CD4-positive, alpha-beta memory T cell (primary cell): ENCODE measurements around the gene HGS. TPM values are rescaled to one million over a fixed set of nuclear protein-coding genes. Genes with fewer than 3 reads are reported as not detected.
"Not testable (repeated sequence)": the region's sequence is repeated elsewhere in the genome, so short reads cannot be mapped to it uniquely, and the experiment has no call there.

Experiments
- CTCF ChIA-PET: fragments of 350-600 bp; sonication (Branson Sonifier 250); formaldehyde crosslinking; loops from one replicate; lab custom pipeline; 2021; ENCODE audit warnings: inconsistent platforms; ENCODE audit not compliant: partially characterized antibody; lab: Charles Lee
- POLR2A ChIA-PET: fragments of 350-600 bp; sonication (Branson Sonifier 250); formaldehyde crosslinking; loops from one replicate; lab custom pipeline; 2021; ENCODE audit not compliant: partially characterized antibody; lab: Charles Lee
- DNase-seq, 5 donors: peaks; one replicate each; pipeline versions ENCODE4 v3.0.0 to v3.0.0-alpha.2; 2020 to 2022; ENCODE audit warnings: mixed read lengths in 1 of 5
- H3K27ac ChIP-seq: one replicate; pipeline ENCODE4 v1.7.0; 2013; ENCODE audit warnings: low read depth, low read length
- H3K27me3 ChIP-seq: 2 replicates; pipeline ENCODE4 v1.7.0; 2013; ENCODE audit warnings: mild to moderate bottlenecking, low read length, moderate library complexity; ENCODE audit not compliant: insufficient read depth
- H3K36me3 ChIP-seq: 2 replicates; pipeline ENCODE4 v1.7.0; 2013; ENCODE audit warnings: mild to moderate bottlenecking, low read length, moderate library complexity; ENCODE audit not compliant: insufficient read depth
- H3K4me1 ChIP-seq: 2 replicates; pipeline ENCODE4 v1.7.0; 2013; ENCODE audit warnings: mild to moderate bottlenecking, low read length, moderate library complexity; ENCODE audit not compliant: insufficient read depth
- H3K4me3 ChIP-seq, 2 donors: one replicate each; pipeline ENCODE4 v1.7.0; 2013; ENCODE audit warnings: low read length in 2 of 2, mild to moderate bottlenecking in 1 of 2
- H3K9me3 ChIP-seq, 2 donors: one replicate each; pipeline ENCODE4 v1.7.0; 2013; ENCODE audit warnings: low read length in 2 of 2, control low read depth in 1 of 2; ENCODE audit not compliant: control insufficient read depth in 1 of 2
- H3K27ac Mint-ChIP-seq, 7 donors: one replicate each; pipeline ENCODE4 v1.8.0; 2020 to 2021; ENCODE audit warnings: mixed read lengths in 7 of 7, mild to moderate bottlenecking in 6 of 7, inconsistent platforms in 3 of 7, moderate library complexity in 3 of 7
- H3K27me3 Mint-ChIP-seq, 2 donors: one replicate each; pipeline ENCODE4 v1.8.0; 2020 to 2021; ENCODE audit warnings: mixed read lengths in 2 of 2
- H3K36me3 Mint-ChIP-seq, 2 donors: one replicate each; pipeline ENCODE4 v1.8.0; 2020 to 2021; ENCODE audit warnings: mixed read lengths in 2 of 2, inconsistent platforms in 1 of 2, mild to moderate bottlenecking in 1 of 2
- H3K4me1 Mint-ChIP-seq, 4 donors: one replicate each; pipeline ENCODE4 v1.8.0; 2020 to 2021; ENCODE audit warnings: mixed read lengths in 4 of 4, mild to moderate bottlenecking in 1 of 4
- H3K4me3 Mint-ChIP-seq, 8 donors: one replicate each; pipeline ENCODE4 v1.8.0; 2020 to 2021; ENCODE audit warnings: mixed read lengths in 8 of 8, mild to moderate bottlenecking in 7 of 8, moderate library complexity in 6 of 8, inconsistent platforms in 3 of 8
- H3K9me3 Mint-ChIP-seq, 8 donors: one replicate each; pipeline ENCODE4 v1.8.0; 2020 to 2021; ENCODE audit warnings: mixed read lengths in 8 of 8, mild to moderate bottlenecking in 5 of 8, inconsistent platforms in 3 of 8, moderate library complexity in 1 of 8
- intact Hi-C: fragments of 100-400 bp; cut with micrococcal nuclease; formaldehyde crosslinking; loops from one replicate; pipeline ENCODE4 v1.15.1; 2023
- polyA plus RNA-seq, 2 donors: library from polyadenylated mRNA; unstranded; fragments of 300-500 nt; fragmentation: Illumina TruSeq; gene quantifications; one replicate each; pipeline ENCODE4 v1.2.3, GENCODE V29; 2021
- total RNA-seq, 2 experiments: library from RNA; stranded (reverse); gene quantifications; one replicate each; pipeline ENCODE4 v1.2.3, GENCODE V29; 2021

The HGS gene
- total and polyA plus RNA-seq, 4 experiments from 2014 or later = 18.9 to 206 (median 114) TPM

DNA sequence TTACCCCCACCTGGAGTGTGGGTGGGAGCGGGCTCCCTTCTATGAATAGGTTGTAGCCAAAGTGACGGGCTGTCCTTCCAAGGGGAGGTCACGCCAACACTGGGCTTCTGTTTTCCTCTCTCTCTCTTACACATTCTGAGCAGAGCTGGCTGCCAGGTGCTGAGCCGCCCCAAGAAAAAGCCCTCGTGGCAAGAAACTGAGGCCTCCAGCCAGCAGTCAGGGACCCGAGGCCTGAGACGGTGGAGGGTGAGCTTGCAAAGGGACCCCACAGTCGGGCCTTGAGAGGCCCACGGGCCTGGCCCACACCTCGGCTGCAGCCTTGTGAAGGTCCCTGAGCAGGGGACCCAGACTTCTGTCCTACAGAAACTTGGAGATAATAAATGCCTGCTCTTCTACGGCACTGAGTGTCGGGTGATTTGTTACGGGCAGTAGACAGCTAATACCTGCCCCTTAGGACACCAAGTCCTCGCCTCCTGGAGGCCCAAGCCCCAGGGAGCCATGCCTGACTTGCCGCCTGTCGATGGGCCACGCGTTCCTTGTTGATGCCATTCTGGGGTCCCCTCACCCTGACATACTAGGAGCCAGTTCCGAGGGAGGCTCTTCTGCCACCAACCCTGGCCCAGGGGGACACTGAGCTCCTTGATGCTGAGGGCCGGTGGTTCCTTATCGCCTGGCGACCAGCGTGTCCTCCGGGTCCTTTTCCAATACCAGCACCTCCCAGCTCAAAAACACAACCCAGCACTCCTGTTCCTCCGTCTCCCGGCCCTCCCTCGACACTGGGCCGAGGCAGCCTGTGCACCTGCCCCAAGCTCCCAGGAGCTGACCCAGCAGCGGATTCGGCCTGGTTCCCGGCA, 54.4 kb downstream of the HGS start:
- Histone ChIP-seq H3K4me1 (no peaks in the 10 kb centered on the region), H3K27me3 (no peaks in the 10 kb centered on the region), H3K9me3 (no peaks in the 10 kb centered on the region), H3K36me3 (no peaks in the 10 kb centered on the region), H3K4me3 (no peak overlapping the region), H3K27ac (no peak overlapping the region)
- Mint-ChIP-seq H3K36me3 (no peaks in the 10 kb centered on the region), H3K27me3 (peaks cover 7 to 12% of the 10 kb centered on the region in 2 donors), H3K9me3 (no peaks in the 10 kb centered on the region), H3K4me1 (peaks cover 0 to 10% (median 7%) of the 10 kb centered on the region in 4 donors), H3K4me3 (no peak overlapping the region), H3K27ac (no peak overlapping the region)
- intact Hi-C loops = no loop called here
- no peak for DNase-seq
- CTCF ChIA-PET = no interaction called here
- POLR2A ChIA-PET = no interaction called here

- POLR2A ChIA-PET = no interaction called here
- Mint-ChIP-seq H3K9me3 (no peaks in the 10 kb centered on the region), H3K4me1 (peaks cover 0 to 10% (median 5%) of the 10 kb centered on the region in 4 donors), H3K4me3 (no peak overlapping the region), H3K36me3 (no peaks in the 10 kb centered on the region), H3K27ac (no peak overlapping the region), H3K27me3 (peaks cover 7 to 8% of the 10 kb centered on the region in 2 donors)
- no peak overlapping the region for H3K4me3 ChIP-seq
- intact Hi-C loops = no loop called here
- no peaks in the 10 kb centered on the region for H3K9me3 ChIP-seq
- H3K36me3 ChIP-seq = no peaks in the 10 kb centered on the region
- CTCF ChIA-PET = no interaction called here
- DNase-seq = no peak
- H3K27ac ChIP-seq = no peak overlapping the region
- no peaks in the 10 kb centered on the region for H3K27me3 ChIP-seq
- H3K4me1 ChIP-seq = no peaks in the 10 kb centered on the region
Measured at GRCh38 chr17:81738801-81739393, 55.1 kb downstream of the HGS start.

GRCh38 chr17:81739593-81739992, 55.8 kb downstream of the HGS start:
- H3K27ac ChIP-seq, H3K4me1 Mint-ChIP-seq, DNase-seq, H3K4me1 ChIP-seq, H3K4me3 ChIP-seq, H3K27me3 Mint-ChIP-seq, CTCF ChIA-PET, H3K36me3 ChIP-seq, H3K4me3 Mint-ChIP-seq, intact Hi-C loops, H3K27ac Mint-ChIP-seq, H3K9me3 Mint-ChIP-seq, H3K9me3 ChIP-seq, POLR2A ChIA-PET, H3K36me3 Mint-ChIP-seq, H3K27me3 ChIP-seq: not testable (repeated sequence)

DNA sequence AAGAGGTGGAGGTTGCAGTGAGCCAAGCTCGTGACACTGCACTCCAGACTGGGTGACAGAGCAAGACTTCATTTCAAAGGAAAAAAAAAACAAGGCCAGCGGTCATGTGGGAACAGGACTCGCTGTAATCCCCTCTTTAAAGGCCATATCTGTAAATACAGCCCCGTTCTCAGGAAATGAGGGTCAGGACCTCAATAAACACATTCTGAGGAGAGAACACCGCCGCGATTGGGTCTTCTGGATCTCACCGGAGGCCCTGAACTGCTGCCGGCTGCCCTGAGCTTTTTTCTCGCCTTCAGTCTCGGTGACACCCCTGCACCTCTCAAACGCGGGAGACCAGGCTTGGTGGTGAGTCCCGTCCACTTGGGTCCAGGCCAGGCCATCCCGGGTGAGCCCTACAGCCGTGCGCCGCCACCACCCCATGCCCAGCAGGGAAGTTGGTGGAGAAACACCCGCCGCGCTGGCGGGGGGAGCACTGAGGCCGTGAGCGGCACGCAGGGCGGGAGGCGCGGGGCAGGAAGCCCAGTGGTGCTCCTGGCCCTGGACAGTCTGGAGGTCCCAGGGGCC, 56.7 kb downstream of the HGS start:
- ChIA-PET CTCF (no interaction called here), POLR2A (no interaction called here)
- Histone ChIP-seq H3K36me3 (no peaks in the 10 kb centered on the region), H3K4me1 (no peaks in the 10 kb centered on the region), H3K9me3 (no peaks in the 10 kb centered on the region), H3K4me3 (no peak overlapping the region), H3K27me3 (no peaks in the 10 kb centered on the region), H3K27ac (no peak overlapping the region)
- H3K27ac Mint-ChIP-seq = no peak overlapping the region
- peaks cover 0 to 9% (median 5%) of the 10 kb centered on the region in 4 donors for H3K4me1 Mint-ChIP-seq
- no peak overlapping the region for H3K4me3 Mint-ChIP-seq
- intact Hi-C loops = no loop called here
- H3K36me3 Mint-ChIP-seq = no peaks in the 10 kb centered on the region
- H3K9me3 Mint-ChIP-seq = no peaks in the 10 kb centered on the region
- no peak for DNase-seq
- peaks cover 7 to 8% of the 10 kb centered on the region in 2 donors for H3K27me3 Mint-ChIP-seq

DNA sequence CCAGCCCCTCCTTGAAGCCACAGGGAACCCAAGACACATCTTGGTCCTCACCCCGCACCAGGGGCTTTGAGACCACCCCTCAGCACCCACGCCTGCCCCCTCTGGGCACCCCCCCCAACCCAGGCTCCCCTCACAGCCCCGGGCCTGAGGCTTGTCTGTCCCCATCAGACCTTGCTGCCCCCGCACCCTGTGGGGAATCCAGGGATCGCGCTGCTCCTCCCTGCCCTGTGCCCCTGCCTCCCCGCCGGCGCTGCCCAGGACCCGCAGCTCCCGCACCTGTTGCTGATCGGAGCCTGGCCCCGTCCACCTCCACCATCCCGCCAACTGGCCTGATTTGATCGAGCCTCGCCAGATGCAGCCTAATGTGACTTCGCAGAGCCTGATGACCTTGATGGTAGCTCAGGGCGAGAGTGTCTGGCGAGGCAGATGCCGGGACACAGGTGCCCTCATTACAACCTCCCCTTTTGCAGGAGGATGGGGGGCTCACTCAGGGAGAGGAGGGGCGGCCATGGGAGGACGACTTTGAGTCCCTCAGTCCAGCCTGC, 57.3 kb downstream of the HGS start:
- H3K27ac Mint-ChIP-seq = no peak overlapping the region
- no peak overlapping the region for H3K4me3 Mint-ChIP-seq
- no peaks in the 10 kb centered on the region for H3K9me3 ChIP-seq
- ChIA-PET POLR2A (no interaction called here), CTCF (no interaction called here)
- H3K27me3 ChIP-seq = no peaks in the 10 kb centered on the region
- no peaks in the 10 kb centered on the region for H3K9me3 Mint-ChIP-seq
- intact Hi-C loops = no loop called here
- peaks cover 0 to 4% (median under 1%) of the 10 kb centered on the region in 4 donors for H3K4me1 Mint-ChIP-seq
- H3K36me3 ChIP-seq = no peaks in the 10 kb centered on the region
- H3K27ac ChIP-seq = no peak overlapping the region
- H3K4me1 ChIP-seq = no peaks in the 10 kb centered on the region
- H3K27me3 Mint-ChIP-seq = peaks cover 5% of the 10 kb centered on the region in 2 donors
- no peak overlapping the region for H3K4me3 ChIP-seq
- H3K36me3 Mint-ChIP-seq = no peaks in the 10 kb centered on the region
- DNase-seq = no peak

DNA sequence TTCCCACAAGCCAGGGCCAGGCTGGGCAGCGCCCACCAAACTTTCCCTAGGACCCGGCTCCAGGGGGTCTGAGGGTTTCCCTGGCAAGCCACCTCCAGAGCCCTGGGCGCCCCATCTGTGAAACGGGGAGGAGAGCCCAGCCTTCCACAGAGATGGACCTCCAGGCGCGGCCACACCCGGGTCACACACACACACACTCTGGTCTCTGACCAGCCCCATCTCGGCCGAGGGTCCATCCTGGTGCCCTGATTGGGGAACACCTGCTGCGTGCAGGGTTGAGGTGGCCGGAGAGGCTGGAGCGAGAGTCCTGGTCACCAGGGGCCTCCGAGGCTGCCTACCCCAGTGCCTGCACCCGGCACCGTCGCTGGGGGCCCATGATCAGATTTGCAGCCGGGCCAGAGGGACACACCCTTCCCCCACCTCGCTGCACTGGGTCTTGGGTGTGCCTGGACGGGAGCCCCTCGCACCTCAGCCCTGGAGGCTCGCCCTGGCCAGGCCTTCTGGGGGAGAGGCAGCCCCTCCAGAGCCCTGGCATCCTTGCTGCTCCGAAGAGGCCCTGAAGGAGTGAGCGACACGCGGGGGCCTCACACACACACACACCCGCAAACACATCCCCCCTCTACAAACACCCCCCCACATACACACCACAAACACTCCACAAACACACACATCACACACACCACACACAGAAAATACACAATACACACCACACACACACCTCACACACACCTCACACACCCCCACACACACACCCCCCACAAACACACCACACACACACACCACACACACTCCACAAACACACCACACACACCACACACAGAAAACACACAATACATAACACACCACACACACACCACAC, 58.0 kb downstream of the HGS start:
- H3K4me1 Mint-ChIP-seq = peaks cover 0 to 4% (median under 1%) of the 10 kb centered on the region in 4 donors
- H3K27ac Mint-ChIP-seq = peak overlapping the region in 1 of 7 donors; percentile 35
- H3K36me3 ChIP-seq = no peaks in the 10 kb centered on the region
- ChIA-PET POLR2A (no interaction called here), CTCF (no interaction called here)
- DNase-seq = no peak
- no peak overlapping the region for H3K27ac ChIP-seq
- H3K4me3 ChIP-seq = no peak overlapping the region
- H3K36me3 Mint-ChIP-seq = no peaks in the 10 kb centered on the region
- H3K9me3 Mint-ChIP-seq = no peaks in the 10 kb centered on the region
- no peaks in the 10 kb centered on the region for H3K27me3 ChIP-seq
- no peaks in the 10 kb centered on the region for H3K9me3 ChIP-seq
- peaks cover 5% of the 10 kb centered on the region in 2 donors for H3K27me3 Mint-ChIP-seq
- H3K4me3 Mint-ChIP-seq = no peak overlapping the region
- intact Hi-C loops = no loop called here
- H3K4me1 ChIP-seq = no peaks in the 10 kb centered on the region
